LNCaP clone FGC (cell line): ENCODE results near the gene ADGRB3.

Source experiments
- DNase-seq: peaks from one replicate; pipeline ENCODE4 v3.0.0-alpha.2; 2011; ENCODE audit warnings: low read depth
- H3K4me3 ChIP-seq: 2 replicates; pipeline ENCODE4 v1.5.1; 2011; ENCODE audit warnings: mild to moderate bottlenecking, low read depth, low read length, control low read depth
- CTCF ChIP-seq: IDR thresholded peaks from 2 replicates; pipeline ENCODE4 v1.5.1; 2012; ENCODE audit warnings: mild to moderate bottlenecking; ENCODE audit not compliant: control insufficient read depth, insufficient read depth; ENCODE audit errors: extremely low read depth

Gene ADGRB3

DNA sequence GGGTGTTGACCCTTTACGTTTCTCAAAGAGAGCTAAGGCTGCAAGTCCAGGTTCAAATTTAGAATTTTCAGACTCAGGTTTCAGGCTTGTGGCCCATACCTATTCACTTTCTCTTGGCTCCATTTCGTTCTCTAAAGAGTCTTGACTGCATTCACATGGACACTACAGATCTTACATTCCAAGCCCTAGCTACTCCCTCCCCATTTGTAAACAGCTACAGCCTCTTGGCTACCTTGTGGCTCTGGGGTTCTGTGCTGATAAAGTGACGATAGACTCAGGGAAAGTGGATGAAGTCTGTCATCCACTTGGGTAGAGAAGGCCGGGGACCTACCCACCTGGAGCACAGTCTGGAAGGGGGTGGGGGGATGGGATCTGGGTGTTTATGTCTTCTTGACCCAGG lies 658.4 kb downstream of the ADGRB3 start:
- TF ChIP-seq CTCF, result no peak
- H3K4me3 ChIP-seq, result no peak overlapping the region
- DNase-seq, result no peak

- H3K4me3 ChIP-seq, result no peak overlapping the region
- TF ChIP-seq CTCF, result no peak
- no peak for DNase-seq
Observed at GRCh38 chr6:69294407-69294806, 659.3 kb downstream of the ADGRB3 start.

GRCh38 chr6:69294862-69295261 lies 659.8 kb downstream of the ADGRB3 start:
- DNase-seq, result no peak
- TF ChIP-seq CTCF, result no peak

GRCh38 chr6:69303382-69303781 lies 668.3 kb downstream of the ADGRB3 start:
- DNase-seq, result no peak
- no peak for TF ChIP-seq CTCF

More at GRCh38 chr6:69294862-69295261, 659.8 kb downstream of the ADGRB3 start:
- no peak overlapping the region for H3K4me3 ChIP-seq

GRCh38 chr6:69305456-69305855 lies 670.4 kb downstream of the ADGRB3 start:
- no peak for DNase-seq
- TF ChIP-seq CTCF, result no peak

More at GRCh38 chr6:69303382-69303781, 668.3 kb downstream of the ADGRB3 start:
- no peak overlapping the region for H3K4me3 ChIP-seq

GRCh38 chr6:69308584-69308983 lies 673.5 kb downstream of the ADGRB3 start:
- no peak for DNase-seq
- TF ChIP-seq CTCF, result no peak
- H3K4me3 ChIP-seq, result no peak overlapping the region

More at GRCh38 chr6:69305456-69305855, 670.4 kb downstream of the ADGRB3 start:
- no peak overlapping the region for H3K4me3 ChIP-seq

DNA sequence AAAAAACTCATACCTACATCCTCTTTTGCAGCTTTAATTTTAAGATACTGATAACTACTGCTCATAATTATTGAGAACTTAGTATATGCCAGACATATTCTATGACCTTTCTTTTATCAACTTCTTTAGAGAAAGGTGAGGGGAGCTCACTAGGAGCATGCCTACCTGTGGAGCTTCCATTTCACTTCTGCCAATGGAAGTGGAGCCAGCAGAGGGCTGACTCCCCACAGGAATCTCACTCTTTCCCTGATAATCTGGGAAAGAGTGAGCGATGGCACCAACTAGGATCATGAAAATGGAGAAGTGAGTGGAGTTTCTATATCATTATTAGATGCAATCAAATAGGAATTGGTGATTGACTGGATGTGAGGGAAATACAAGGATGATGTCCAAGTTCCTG lies 676.8 kb downstream of the ADGRB3 start:
- no peak for DNase-seq
- H3K4me3 ChIP-seq, result no peak overlapping the region
- peak; percentile 13; the same call in 1 of the 2 replicates for TF ChIP-seq CTCF
